ENCODE data around the gene SSBP3.

Gene SSBP3

DNA sequence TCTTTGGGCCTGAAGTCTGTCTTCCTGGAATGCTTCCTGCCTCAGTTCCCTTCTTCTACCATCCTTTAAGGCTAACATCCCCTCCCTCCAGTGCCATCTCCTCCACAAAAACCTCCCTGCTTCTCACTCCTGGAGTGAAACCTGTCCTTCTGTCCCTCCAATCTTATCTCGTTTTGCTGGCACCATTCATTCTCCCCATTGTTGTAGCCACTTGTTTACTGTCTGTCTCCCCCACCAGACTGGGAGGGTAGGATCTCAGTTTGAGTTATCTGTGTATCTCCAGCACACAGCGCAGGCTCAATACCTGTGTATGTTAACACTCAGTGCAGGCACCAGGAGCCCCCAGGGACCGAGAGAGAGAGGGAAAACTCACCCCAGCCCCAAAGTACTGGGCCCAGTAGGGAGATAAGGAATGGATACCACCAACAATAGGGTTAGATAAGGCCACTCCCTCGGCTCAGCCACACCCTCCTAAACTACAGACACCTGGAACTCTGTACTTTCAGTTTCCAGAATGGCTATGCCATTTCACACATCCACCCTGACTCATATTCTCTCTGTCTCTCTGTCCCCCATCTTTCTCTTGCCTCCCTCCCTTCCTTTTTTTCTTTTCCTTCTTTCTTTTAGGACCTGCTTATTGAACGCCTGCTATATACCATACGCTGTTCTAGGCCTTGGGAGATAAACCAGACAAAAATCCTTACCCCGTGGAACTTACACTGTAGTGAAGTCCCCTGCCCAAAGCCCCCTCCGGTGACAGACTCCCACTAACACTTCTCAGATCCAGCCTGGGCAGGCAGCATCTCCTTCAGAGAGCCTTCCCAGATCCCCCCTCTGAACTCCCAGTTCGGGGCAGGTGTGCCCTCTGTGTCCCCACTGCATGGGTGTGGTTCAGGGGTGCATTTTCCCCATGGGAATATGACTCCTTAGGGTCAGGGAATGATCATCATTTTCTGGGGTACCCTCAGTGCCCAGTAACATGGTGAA is 3.3 kb upstream of the SSBP3 start:
- DNase-seq, result no peak

DNA sequence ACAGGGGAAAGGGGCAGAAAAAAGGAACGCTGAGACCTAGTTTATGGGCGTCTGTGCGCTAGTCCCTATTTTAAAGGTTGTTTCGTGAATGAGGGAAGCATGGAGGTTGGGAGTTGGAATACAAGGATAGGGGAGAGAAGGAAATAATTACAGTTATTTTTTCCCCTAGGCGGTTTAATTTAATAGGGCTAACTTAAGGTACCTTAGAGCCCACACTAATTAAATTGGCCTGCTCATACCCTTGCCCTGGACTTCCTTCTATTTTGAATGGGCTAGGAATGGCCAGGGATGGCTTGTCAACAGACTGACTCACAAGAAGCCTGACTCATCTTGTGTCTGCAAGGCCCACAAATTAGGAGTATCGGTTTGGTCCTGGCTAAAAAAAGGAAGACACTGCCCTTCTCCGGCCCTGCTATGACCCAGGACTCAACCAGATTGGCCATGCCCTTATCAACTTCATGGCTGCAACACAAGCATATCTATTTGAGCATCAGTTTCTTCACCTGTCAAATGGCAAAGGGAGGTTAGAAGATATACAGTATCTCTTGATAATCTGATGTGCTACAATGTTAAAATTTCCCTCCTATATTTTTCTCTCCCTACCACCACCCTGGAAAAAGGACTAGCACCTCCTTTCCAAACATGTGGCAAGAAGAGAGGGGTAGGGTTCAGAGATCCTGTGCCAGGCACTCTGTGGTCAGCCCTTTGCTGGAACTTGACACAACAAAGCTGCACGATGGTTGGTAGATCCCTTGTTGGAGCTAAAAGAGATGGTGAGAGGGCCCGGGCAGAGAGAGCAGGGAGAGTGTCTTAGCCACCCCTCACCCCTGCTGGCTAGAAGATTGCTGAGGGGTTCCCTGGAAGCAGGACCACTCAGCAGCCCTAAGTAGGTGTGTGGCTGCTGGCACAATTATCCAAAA is 2.2 kb upstream of the SSBP3 start:
- peak; percentile 74 to 86 for DNase-seq

DNA sequence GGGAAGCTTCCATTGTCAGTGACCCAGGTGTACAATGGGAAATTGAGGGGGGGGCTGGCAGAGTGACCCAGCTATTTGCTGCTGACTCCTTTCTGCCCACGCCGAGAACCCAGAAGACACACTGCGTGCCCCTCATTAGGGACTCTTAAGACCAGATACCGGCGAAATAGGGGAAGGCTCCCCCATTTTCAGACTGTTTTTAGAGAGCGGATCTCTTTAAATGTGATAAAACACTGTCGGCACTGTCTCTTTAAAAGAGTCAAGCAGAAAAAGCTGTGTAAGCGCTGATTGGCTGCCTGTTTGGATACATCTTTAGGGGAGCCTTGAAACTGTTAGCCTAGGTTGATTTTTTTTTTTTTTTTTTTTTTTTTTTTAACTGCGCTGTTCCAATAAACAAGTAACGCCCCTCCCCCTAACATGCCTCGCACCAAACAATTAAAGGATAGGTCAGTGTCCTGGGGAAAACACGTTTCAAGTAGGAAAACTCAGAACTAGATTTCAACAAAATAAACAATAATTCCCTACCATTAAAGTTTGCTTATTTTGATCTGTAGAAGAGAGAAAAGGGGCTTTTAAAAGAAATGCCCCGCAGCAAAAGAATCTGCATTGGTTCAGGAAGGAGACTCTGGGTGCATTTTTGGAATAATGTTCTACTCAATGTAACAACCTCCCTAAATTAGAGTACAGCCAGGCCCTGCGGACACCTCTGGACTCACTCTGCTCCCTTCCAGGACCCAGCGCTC is 1.4 kb upstream of the SSBP3 start:
- peak; percentile 81 to 84 for DNase-seq

DNA sequence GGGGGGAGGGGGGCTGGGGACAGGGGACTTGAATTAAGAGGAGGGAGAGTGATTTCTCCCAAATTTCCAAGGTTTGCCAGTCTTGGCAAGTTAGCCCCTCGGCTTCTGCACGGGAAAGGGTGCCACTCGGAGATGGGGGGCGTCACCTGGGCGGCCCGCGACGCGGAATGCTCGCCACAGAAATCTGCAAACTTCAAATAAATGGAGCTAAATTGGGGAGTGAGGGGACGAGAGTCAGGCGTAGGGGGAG is 885 bp upstream of the SSBP3 start:
- no peak for DNase-seq

DNA sequence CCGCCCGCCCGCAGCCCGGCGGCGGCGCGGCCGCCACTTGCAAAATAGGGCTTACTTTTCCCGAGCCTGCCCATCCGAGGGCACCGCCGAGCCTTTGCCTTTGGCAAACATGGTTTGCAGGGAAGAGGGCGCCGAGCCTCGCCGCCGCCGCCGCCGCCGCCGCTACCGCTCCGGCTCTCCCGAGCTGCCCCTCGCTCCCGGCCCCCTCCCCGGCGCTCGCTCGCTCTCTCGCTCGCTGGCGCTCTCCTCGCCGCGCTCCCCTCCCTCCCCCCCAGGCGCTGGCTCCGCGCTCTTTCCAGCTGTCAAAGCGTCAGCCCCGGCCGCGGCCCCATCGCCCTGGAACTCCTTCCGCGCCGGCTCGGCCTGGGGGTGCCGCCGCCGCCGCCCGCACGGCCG is 298 bp downstream of the SSBP3 start:
- DNase-seq, result no peak

DNA sequence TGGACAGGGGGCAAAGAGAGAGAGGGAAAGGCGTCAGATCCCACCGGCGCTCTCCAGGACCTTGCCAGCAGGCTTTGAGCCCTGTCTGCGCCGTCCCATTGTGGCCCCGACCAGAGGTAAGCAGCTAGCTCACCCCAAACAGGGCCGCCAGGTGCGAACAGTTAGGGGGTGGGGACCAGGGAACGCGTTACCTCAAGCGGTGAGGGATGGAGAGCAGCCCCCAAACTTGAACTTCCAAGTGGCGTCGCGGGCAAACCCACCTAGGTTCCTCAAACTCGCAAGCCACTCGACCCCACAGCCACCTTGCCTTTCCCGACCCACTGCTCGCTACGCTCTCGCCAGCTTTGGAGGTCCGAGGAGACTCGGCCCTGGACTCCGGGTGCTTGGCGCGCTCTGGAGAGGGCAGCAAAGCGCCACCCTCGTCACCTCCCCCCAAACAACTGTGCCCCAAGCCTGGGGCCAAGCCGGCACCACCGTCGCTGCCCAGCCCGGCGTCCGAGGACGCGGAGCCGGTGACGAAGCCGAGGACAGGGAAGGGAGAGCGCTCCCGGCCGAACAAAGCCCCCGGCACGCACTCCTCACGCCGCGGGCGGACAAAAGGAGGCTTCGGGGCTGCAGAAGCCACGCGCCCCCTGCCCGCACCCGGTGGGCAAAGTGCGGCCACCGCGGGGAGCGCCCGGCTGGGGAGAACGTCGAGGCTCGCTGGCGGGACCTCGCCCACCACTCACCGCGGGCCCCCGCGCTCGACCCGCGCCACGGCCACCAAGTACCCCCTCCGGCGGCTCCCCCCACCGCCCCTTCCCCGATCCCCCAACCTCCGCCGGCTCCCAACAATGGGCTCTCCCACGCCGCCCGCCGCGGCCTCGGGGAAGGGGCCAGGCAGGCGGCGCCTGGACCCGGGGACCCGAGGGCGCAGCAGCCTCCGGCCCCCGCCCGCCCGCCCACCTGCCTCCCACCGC is 976 bp downstream of the SSBP3 start:
- peak in 1 of 2 donors; percentile 40 for DNase-seq

DNA sequence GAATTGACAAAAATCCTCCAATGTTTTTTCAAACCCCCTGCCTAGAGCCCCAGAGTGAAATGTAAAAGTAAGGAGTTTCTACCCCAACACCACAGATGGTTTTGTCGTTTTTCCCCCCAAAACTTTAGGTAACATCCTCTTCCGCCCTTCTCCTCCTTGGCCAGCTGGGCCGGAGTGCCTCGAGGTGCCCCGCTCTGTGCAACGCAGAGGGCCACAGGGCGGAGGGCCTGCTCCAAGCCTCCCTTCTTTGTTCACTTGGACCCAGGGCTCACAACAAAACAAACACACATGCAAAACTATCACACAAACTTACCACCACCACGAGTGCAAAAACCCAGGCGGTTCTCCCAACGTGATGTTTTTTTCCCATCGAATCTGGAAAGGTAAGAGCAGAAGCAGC is 1.9 kb downstream of the SSBP3 start:
- DNase-seq, result no peak

DNA sequence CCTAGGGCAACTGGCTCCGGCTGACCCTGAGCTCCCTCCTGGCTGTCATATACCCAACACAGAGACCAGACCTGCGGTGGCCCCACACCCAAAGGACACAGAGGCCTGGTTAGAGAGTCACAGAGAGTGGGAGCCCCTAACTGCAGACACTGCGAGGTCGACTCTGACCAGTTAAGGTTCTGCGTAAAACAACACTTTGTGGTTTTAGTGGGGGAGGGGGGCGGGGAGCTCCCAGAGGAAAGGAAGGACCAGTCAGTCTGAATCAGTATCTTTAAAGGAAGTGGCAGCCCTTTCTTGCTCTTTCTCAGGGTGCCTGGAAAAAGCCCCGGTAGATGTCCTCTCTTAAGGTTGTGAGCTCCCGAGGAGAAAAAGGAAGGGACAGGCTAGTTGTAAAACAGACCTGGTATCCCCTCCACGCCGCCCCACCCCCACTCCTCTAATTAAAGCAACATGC is 2.4 kb downstream of the SSBP3 start:
- DNase-seq, result peak; percentile 30 to 48

DNA sequence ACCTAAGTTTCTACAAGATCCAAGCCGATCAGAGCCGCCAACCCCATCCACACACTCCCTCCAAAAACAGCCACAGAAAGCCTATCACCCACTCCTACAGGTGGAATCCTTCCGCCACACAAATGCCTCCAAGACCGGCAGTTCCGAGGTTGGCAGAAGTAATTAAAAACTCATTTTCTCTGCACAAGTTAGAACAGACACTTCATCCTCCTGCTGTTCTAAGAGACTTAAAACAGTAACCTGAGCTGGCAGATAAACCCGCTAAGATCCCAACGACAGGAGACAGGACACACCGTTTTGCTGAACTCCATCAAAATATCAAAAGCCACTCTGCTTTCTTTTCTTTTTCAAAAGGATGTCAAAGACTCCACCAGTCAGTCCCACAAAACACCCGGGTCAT is 2.8 kb downstream of the SSBP3 start:
- DNase-seq, result no peak

DNA sequence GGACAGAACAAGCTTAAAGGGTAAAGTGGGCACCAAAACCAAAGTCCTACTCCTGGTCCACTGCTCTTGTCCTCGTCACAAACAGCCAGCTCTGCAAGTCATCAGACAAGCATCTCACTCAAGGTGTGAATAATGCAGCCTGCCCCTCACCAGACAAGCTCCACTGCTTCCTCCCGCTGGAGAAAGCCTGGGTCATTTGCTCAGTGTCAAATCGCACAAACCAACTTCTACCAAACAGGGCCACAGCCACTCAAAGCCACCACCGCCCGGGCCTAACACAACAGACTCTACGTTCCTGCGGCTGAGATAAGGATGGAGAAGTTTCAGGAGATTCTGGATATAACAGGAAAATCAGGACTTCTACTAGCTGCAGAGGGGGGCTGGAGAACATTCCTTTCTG is 3.3 kb downstream of the SSBP3 start:
- DNase-seq, result no peak

DNA sequence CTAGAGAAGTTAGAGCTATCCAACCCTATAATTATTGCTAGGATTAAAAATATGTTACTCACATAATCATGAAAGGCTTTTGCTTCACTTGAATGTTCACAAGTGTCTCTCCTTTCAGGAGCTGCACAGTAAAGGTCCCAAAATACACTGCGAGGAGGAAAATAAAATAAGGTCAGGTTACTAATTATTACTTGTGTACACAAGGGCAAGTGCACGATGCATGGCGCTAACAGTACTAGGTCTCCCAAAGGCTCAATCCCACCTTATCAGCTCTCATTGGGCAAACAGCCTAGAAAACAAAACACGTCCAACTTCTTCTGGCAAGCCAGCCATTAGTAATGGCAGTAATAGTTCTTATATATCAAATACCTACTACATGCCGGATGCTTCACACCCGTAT is 4.4 kb downstream of the SSBP3 start:
- DNase-seq, result no peak

DNA sequence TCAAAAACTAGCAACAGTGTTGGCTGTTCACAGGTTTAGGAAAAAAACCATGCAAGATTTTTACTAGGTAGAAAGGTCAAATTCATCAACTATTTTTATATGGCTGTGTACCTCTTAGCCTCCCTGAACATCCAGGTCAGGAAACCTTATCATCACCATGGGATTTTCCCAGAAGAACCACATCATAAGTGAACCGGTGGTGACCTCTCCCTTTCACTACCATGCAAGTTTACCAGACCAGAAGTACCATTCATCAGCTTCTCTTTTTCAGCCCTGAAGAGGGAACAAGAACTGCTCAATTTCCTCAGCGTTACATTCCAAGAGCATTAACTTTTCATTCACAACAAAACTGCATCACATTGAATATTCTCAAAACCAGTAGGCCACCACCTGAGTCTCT is 5.9 kb downstream of the SSBP3 start:
- peak in 1 of 2 donors; percentile 33 for DNase-seq

DNA sequence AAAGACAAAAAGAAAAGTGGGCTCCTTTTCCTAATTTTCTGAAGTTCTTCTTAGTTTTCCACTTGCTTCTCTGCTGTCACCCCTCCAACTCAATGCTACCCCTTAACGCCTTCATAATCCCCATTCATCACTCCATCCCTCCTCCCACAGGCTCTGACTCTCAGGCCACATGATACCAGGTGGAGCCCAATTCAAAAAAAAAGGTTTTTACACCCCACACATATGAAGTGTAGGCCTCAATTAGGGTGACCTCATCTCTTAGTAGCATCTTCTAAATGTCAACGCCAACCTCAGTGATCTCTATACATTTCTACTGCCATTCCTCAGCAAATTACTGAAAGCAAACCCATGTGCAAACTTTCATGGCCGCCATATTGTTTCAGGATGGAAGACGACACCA is 6.4 kb downstream of the SSBP3 start:
- DNase-seq, result no peak

DNA sequence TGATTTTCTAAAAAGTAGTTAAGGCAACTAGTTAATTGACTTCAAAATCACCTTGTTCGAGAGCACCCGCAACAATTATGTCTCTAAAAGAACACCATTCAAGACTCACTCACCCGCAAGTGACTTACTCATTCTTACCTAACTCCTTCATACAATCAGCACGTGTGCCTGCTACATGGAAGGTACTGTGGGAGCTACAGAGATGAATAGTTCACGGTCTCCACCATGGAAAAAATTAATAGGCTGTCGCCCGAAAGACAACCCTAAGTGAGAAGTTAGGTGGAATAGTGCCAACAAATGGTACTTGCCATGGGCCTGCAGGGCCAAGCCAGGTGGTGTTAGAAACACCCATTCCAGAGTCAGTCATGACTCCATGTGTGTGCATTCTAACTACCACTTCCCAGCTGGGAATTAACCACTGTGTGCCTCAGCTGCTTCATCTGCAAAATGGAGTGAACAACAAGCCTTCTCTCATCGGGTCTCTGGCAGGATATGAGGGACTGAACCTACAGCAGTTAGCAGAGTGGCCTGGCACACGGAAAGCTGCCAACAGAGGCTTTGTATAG is 7.1 kb downstream of the SSBP3 start:
- no peak for DNase-seq

DNA sequence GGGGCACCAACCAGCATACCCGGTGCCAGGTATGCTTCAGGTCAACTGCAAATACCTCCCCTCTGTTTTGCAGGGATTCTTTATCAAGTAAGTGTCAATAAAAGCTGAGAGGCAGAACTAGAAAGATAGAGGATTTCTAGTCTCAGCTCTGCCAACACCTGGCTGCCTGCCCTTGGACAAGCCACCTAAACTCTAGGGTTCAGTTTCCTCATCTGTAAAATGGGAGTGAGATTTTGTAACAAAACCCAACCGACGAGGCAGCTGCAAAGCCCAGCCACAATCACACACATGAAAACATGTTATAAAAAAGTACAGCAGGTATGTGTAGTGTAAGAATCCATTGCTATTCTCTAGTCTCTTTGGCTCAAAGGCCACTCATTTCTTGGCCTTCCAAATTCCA is 8.2 kb downstream of the SSBP3 start:
- no peak for DNase-seq

DNA sequence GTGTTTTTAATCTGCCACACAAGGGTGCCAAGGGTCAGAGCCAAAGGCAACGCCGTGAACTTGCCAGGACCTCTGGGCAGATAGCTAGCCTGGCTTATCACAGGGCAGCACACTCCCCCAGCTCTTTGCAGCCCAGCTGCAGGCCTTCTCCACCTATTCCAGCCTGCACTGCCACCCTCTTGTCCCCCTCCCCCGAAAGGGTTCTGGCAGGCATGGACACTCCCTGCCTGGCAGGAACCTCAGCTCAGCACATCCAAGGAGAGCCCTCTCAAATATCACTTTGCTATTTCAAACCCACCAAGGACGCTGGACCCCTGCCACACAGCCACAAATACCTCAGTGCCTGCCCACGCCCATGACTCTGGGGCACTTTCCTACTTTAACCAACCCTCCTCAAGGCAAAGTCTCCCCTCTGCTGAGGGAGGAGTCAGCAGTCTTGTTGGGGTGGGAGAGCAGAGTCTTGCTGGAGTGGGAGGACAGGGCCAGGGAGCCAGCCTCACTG is 9.1 kb downstream of the SSBP3 start:
- no peak for DNase-seq

DNA sequence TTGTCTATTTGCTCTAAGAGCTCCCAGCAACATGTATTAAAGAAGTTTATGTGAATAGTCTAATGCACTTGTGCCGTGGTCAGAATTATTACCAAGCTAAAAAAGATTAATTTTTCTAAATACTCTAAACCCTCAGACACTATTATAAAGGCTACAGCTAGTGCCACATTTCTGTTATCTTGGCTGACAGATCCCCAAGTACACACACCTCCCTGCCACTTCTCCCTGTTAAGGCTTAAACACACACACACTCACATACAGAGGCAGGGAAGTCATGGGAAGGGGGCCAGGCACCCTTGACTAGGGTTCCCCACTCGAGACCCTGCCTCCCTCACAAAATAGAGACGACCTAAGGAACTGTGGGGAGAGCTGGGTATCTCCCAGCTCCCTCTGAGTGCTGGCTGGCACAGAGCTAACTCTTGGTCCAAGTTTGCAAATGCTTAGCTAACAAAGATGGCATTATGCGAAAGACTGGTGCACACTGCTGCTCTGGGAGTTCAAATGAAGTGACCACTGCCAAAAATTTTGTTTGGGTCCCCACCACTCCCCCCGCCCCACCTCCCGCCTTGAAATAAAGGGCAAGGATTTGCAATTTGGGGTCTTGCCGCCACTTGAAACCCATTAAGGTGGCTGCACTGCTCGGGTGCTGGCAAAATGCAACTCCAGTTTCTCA is 9.8 kb downstream of the SSBP3 start:
- no peak for DNase-seq

DNA sequence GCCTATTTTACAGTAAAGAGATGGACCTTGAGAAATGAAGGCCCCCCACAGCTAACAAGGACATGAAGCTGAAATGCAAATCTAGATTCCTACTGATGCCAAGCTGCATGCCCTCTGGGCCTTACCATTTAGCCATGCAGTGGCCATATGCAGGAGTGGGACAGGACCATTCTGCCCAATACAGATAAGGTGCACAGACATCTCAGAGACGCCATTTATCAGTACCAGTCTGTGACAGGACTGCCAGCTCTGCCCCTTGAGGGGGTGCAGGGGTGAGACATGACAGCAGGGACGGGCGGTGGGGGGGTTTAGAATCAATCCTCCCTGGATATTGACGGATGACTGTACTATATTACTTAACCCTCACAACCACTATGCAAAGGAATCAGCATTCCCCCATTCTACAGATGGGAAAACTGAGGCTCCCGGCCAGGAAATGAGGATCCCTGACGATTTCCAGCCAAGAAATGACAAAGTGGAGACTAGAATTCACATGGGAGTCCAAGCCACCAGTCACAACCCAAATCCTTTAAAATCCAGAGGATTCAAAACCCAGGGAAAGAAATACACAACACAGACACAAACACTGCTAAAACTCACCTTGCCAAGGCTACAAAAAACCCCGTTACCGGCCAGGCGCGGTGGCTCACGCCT is 10.8 kb downstream of the SSBP3 start:
- no peak for DNase-seq

DNA sequence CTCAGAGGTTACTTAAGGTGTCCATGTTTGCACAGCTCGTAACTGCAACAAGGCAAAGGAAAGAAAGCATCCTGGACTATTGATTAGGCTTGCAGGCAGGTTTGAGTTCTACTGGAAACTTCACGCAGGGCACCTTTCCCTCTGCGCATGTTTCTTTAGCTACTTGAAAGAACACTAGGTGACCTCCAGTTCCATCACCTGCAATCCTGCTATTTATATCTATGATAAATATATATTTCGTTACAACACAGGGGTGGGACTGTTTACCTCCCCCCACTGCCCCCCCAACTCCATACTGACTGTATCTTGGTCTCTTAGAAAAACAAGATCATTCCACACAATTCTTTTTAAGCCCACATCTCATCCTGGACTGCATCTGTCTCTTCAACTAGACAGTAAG is 12.1 kb downstream of the SSBP3 start:
- no peak for DNase-seq

DNA sequence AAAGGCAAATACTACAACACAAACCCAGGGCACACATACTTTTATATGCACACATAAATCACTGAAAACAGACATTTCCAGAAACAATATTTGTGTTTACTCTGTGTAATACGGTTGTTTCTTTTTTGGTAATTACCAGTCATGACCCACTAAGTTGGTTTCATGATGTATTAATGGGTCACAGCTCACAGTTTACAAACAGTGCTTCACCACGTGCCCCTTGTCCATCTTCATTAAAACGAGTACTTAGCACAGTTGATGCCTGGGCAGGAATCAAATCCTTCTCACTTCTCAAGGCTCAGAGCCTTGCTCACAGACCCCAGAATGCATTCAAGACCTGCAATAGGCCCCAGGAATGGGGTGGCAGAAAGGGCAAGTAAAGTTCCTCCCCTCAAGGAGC is 13.8 kb downstream of the SSBP3 start:
- DNase-seq, result no peak

Measured in inflammatory macrophage treated with lipopolysaccharide for 1 hour (primary cell).